ENCODE results near the gene ARNT2.
"Not testable (repeated sequence)": the region's sequence is repeated elsewhere in the genome, so short reads cannot be mapped to it uniquely, and the experiment has no call there.

Gene ARNT2

GRCh38 chr15:80386151-80386550, 18.0 kb upstream of the ARNT2 start:
- no peak for TF ChIP-seq CTCF (IDR thresholded peaks at IDR 0.05; ENCODE audit: low read depth, low read length, missing control alignments)
- no peak for DNase-seq
- H3K27me3 ChIP-seq (replicated peaks), result peaks cover 2% of the 10 kb centered on the region
- H3K36me3 ChIP-seq (replicated peaks), result no peaks in the 10 kb centered on the region
- no peak overlapping the region for H3K4me3 ChIP-seq (ENCODE audit: low read depth, low read length)
- no peak overlapping the region for H3K27ac ChIP-seq
- in situ Hi-C loops (cut with HindIII; ENCODE audit: low pct_ligation_motif_present, low sequenced_read_pairs), result no loop called here

GRCh38 chr15:80388326-80388725, 15.9 kb upstream of the ARNT2 start:
- in situ Hi-C loops (cut with HindIII; ENCODE audit: low pct_ligation_motif_present, low sequenced_read_pairs), result no loop called here
- H3K36me3 ChIP-seq (replicated peaks), result no peaks in the 10 kb centered on the region
- DNase-seq, result no peak
- no peak overlapping the region for H3K27ac ChIP-seq
- no peak overlapping the region for H3K4me3 ChIP-seq (ENCODE audit: low read depth, low read length)
- TF ChIP-seq CTCF (IDR thresholded peaks at IDR 0.05; ENCODE audit: low read depth, low read length, missing control alignments), result no peak
- peaks cover 2% of the 10 kb centered on the region for H3K27me3 ChIP-seq (replicated peaks)

GRCh38 chr15:80389370-80389769, 14.8 kb upstream of the ARNT2 start:
- Histone ChIP-seq H3K4me3 (ENCODE audit: low read depth, low read length) (no peak overlapping the region), H3K36me3 (replicated peaks) (no peaks in the 10 kb centered on the region), H3K27me3 (replicated peaks) (peaks cover 2% of the 10 kb centered on the region), H3K27ac (no peak overlapping the region)
- in situ Hi-C loops (cut with HindIII; ENCODE audit: low pct_ligation_motif_present, low sequenced_read_pairs), result no loop called here
- TF ChIP-seq CTCF (IDR thresholded peaks at IDR 0.05; ENCODE audit: low read depth, low read length, missing control alignments), result no peak
- DNase-seq, result no peak

- in situ Hi-C loops (cut with HindIII; ENCODE audit: low pct_ligation_motif_present, low sequenced_read_pairs); H3K27me3 ChIP-seq (replicated peaks); DNase-seq; H3K4me3 ChIP-seq (ENCODE audit: low read depth, low read length); H3K27ac ChIP-seq; H3K36me3 ChIP-seq (replicated peaks): not testable (repeated sequence)
Observed at GRCh38 chr15:80390942-80391341, 13.2 kb upstream of the ARNT2 start.

GRCh38 chr15:80395616-80396015, 8.6 kb upstream of the ARNT2 start:
- H3K27ac ChIP-seq, result no peak overlapping the region
- no peak overlapping the region for H3K4me3 ChIP-seq (ENCODE audit: low read depth, low read length)
- no peak for TF ChIP-seq CTCF (IDR thresholded peaks at IDR 0.05; ENCODE audit: low read depth, low read length, missing control alignments)
- peaks cover 2% of the 10 kb centered on the region for H3K27me3 ChIP-seq (replicated peaks)
- no peak for DNase-seq
- H3K36me3 ChIP-seq (replicated peaks), result no peaks in the 10 kb centered on the region
- in situ Hi-C loops (cut with HindIII; ENCODE audit: low pct_ligation_motif_present, low sequenced_read_pairs), result no loop called here

- no peak for DNase-seq
- Histone ChIP-seq H3K4me3 (ENCODE audit: low read depth, low read length) (no peak overlapping the region), H3K27me3 (replicated peaks) (peaks cover 2% of the 10 kb centered on the region), H3K36me3 (replicated peaks) (no peaks in the 10 kb centered on the region), H3K27ac (no peak overlapping the region)
- in situ Hi-C loops (cut with HindIII; ENCODE audit: low pct_ligation_motif_present, low sequenced_read_pairs), result no loop called here
- TF ChIP-seq CTCF (IDR thresholded peaks at IDR 0.05; ENCODE audit: low read depth, low read length, missing control alignments), result no peak
Observed at GRCh38 chr15:80396096-80396495, 8.1 kb upstream of the ARNT2 start.
